ENCODE data around the gene FEM1C. TPM values are rescaled to one million over a fixed set of nuclear protein-coding genes. Genes with fewer than 3 reads are reported as not detected.

The FEM1C gene
- polyA plus RNA-seq, 1 donor (not counting 4 experiments of a cell fraction or from before 2014, with no cell fraction given) = 11.9 TPM

GRCh38 chr5:115583474-115583873 lies 38.9 kb upstream of the FEM1C start:
- peaks cover 18% of the 10 kb centered on the region for H3K4me1 ChIP-seq (ENCODE audit: control insufficient read depth, extremely low read depth, insufficient read depth, low read length)
- H3K27ac ChIP-seq (ENCODE audit: control insufficient read depth, insufficient read depth, low read length) = no peak overlapping the region
- H3K9me1 ChIP-seq (ENCODE audit: control insufficient read depth, extremely low read depth, insufficient read depth, low read length) = no peaks in the 10 kb centered on the region
- H3K4me3 ChIP-seq (ENCODE audit: control insufficient read depth in 2 of 3, extremely low read depth in 1 of 3, insufficient read depth in 2 of 3, low read depth in 1 of 3, low read length in 3 of 3) = no peak overlapping the region
- H3K79me2 ChIP-seq (ENCODE audit: control insufficient read depth, insufficient read depth, low read length) = no peaks in the 10 kb centered on the region
- DNase-seq (ENCODE audit: low read depth, low spot score) (no peak), FAIRE-seq (no peak)
- H3K9me3 ChIP-seq (ENCODE audit: control insufficient read depth, low read depth, low read length) = no peaks in the 10 kb centered on the region
- no peak overlapping the region for H3K9ac ChIP-seq (ENCODE audit: control insufficient read depth, extremely low read depth, insufficient read depth, low read length)
- no peak overlapping the region for H2AFZ ChIP-seq (ENCODE audit: control insufficient read depth, low read length)
- no peaks in the 10 kb centered on the region for H3K36me3 ChIP-seq (ENCODE audit: control insufficient read depth in 2 of 2, extremely low read depth in 1 of 2, insufficient read depth in 2 of 2, low read length in 2 of 2)
- TF ChIP-seq CTCF (optimal IDR thresholded peaks at IDR 0.05 in 1 of 3, IDR thresholded peaks at IDR 0.05 in 1 of 3, conservative IDR thresholded peaks at IDR 0.05 in 1 of 3; ENCODE audit: extremely low read depth in 1 of 3, insufficient read depth in 2 of 3, low read length in 3 of 3) (no peak), EZH2 (IDR thresholded peaks at IDR 0.05; ENCODE audit: low read length) (no peak)
- no peak overlapping the region for H3K4me2 ChIP-seq (ENCODE audit: control insufficient read depth, extremely low read depth, insufficient read depth, low read depth, low read length)
- dilution Hi-C loops (cut with MboI; ENCODE audit: extremely low pct_ligation_motif_present, low sequenced_read_pairs) = no loop called here
- H4K20me1 ChIP-seq (ENCODE audit: control insufficient read depth, extremely low read depth, insufficient read depth, low read length) = no peaks in the 10 kb centered on the region
- H3K27me3 ChIP-seq (ENCODE audit: control insufficient read depth, extremely low read depth, insufficient read depth, low read length) = no peaks in the 10 kb centered on the region

- no peak for TF ChIP-seq EZH2 (IDR thresholded peaks at IDR 0.05; ENCODE audit: low read length)
- no peak for TF ChIP-seq CTCF (optimal IDR thresholded peaks at IDR 0.05 in 1 of 3, IDR thresholded peaks at IDR 0.05 in 1 of 3, conservative IDR thresholded peaks at IDR 0.05 in 1 of 3; ENCODE audit: extremely low read depth in 1 of 3, insufficient read depth in 2 of 3, low read length in 3 of 3)
- no peaks in the 10 kb centered on the region for H3K9me3 ChIP-seq (ENCODE audit: control insufficient read depth, low read depth, low read length)
- H3K9me1 ChIP-seq (ENCODE audit: control insufficient read depth, extremely low read depth, insufficient read depth, low read length) = no peaks in the 10 kb centered on the region
- H3K27me3 ChIP-seq (ENCODE audit: control insufficient read depth, extremely low read depth, insufficient read depth, low read length) = no peaks in the 10 kb centered on the region
- DNase-seq (ENCODE audit: low read depth, low spot score) (no peak), FAIRE-seq (no peak)
- dilution Hi-C loops (cut with MboI; ENCODE audit: extremely low pct_ligation_motif_present, low sequenced_read_pairs) = no loop called here
- no peak overlapping the region for H3K4me3 ChIP-seq (ENCODE audit: control insufficient read depth in 2 of 3, extremely low read depth in 1 of 3, insufficient read depth in 2 of 3, low read depth in 1 of 3, low read length in 3 of 3)
- H3K4me1 ChIP-seq (ENCODE audit: control insufficient read depth, extremely low read depth, insufficient read depth, low read length) = peaks cover 22% of the 10 kb centered on the region
- H3K9ac ChIP-seq (ENCODE audit: control insufficient read depth, extremely low read depth, insufficient read depth, low read length) = no peak overlapping the region
- no peaks in the 10 kb centered on the region for H3K36me3 ChIP-seq (ENCODE audit: control insufficient read depth in 2 of 2, extremely low read depth in 1 of 2, insufficient read depth in 2 of 2, low read length in 2 of 2)
- H2AFZ ChIP-seq (ENCODE audit: control insufficient read depth, low read length) = no peak overlapping the region
- no peaks in the 10 kb centered on the region for H4K20me1 ChIP-seq (ENCODE audit: control insufficient read depth, extremely low read depth, insufficient read depth, low read length)
- no peaks in the 10 kb centered on the region for H3K79me2 ChIP-seq (ENCODE audit: control insufficient read depth, insufficient read depth, low read length)
- H3K27ac ChIP-seq (ENCODE audit: control insufficient read depth, insufficient read depth, low read length) = no peak overlapping the region
- H3K4me2 ChIP-seq (ENCODE audit: control insufficient read depth, extremely low read depth, insufficient read depth, low read depth, low read length) = no peak overlapping the region
These were observed 36.4 kb upstream of the FEM1C start for GRCh38 chr5:115580941-115581340.
